NCI-H187 treated with DMSO at 0.1 percent for 48 hours (cell line): Measurements from ENCODE around the gene ZNF354C.

Source experiments
- DNase-seq: peaks from one replicate; lab custom pipeline; 2025; lab: John Stamatoyannopoulos, UW

Gene ZNF354C

GRCh38 chr5:179127136-179128040 is 67.2 kb downstream of the ZNF354C start:
- DNase-seq: no peak

DNA sequence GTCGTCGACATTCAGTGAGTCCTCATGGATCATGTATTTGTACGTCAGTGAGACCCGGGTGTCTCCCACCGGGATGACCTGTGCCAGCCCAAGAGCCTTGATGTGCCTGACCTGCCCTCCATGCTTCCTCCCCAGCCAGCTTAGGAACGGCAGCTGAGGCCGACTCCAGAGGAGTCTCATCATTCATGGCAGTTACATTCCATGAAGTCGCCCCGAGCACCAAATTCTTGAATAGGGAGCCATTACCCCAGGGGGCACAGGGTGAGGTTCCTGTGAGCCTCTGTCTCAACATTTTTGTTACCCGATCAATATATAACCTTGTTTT is 67.8 kb downstream of the ZNF354C start:
- DNase-seq: no peak

GRCh38 chr5:179128976-179129375 is 68.8 kb downstream of the ZNF354C start:
- DNase-seq: no peak

GRCh38 chr5:179129607-179130071 is 69.5 kb downstream of the ZNF354C start:
- DNase-seq: no peak

GRCh38 chr5:179130101-179130681 is 70.0 kb downstream of the ZNF354C start:
- no peak for DNase-seq

DNA sequence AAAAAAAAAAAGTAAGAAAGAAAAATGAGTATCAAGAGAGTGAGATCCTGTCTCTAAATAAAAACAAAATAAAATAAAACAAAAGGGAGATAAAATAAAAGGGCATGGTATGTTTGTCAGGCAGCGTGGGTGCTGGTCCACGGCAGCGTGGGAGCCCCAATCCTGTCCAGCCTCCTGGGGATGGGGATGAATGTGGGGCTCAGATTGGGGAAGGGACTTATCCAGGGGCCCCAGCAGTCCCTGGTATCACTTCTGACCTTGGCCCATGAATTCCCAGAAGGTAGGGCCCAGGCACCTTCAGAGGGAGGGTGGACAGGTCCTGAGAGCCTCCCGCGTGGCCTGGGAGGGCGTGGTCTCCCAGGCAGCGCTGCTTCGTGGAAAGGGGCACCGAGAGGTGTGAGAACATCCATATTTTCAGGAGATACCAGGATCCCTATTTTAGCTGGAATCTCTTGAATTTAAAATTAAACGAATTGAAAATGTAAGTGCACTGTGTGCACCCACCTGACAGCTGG is 71.2 kb downstream of the ZNF354C start:
- DNase-seq: no peak

DNA sequence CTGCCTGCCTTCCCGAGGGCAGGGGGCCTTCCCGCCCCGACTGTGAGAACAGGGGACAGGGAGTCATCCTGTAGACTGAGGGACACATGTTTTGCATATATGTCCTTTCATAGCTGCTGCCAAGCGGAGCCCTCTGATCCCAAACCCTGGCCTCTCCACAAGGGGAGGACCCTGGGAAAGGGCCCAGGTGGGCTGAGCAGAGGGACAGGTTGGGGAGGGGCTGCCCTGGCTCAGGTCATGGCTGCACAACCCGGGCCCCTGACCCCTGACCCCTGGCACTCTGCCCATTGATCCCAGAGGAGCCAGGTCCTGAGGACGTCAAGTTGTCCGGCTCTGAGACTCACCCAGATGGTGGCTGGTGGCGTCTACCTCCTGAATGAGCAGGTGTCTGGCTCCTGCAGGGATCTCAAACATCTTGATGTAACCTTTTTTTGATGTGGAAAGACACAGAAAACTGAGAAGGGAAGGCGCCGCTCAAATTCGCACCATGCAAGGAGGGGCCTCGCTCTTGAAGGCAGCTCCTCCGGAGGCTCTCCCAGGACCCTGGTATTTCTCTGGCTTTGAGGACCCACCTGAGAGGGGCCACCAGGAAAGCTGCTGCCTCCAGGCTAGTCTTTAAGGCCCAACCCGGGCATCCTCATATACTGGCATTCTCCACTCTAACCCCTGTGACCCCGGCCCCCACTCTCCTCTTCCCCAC is 71.9 kb downstream of the ZNF354C start:
- no peak for DNase-seq

GRCh38 chr5:179132586-179133355 is 72.6 kb downstream of the ZNF354C start:
- DNase-seq: no peak
